BLaER1 treated with 17β-estradiol and CSF1 and Interleukin-3, amounts not matched to agents 10 nM and 100 nM (cell line): ENCODE results near the gene TRNP1.

Experiments
- H3K27ac ChIP-seq, 11 experiments: shearing (Covaris generic); formaldehyde crosslinking; 2 replicates each; pipeline ENCODE4 v1.8.1; 2022
- H3K27me3 ChIP-seq, 11 experiments: shearing (Covaris generic); formaldehyde crosslinking; 2 replicates each; pipeline ENCODE4 v1.8.1; 2022
- H3K36me3 ChIP-seq, 11 experiments: shearing (Covaris generic); formaldehyde crosslinking; 2 replicates each; pipeline ENCODE4 v1.8.1; 2022
- H3K4me1 ChIP-seq, 10 experiments: shearing (Covaris generic); formaldehyde crosslinking; 2 replicates each; pipeline ENCODE4 v1.8.1; 2022
- H3K4me2 ChIP-seq, 11 experiments: shearing (Covaris generic); formaldehyde crosslinking; 2 replicates each; pipeline ENCODE4 v1.8.1; 2022
- H3K4me3 ChIP-seq, 10 experiments: shearing (Covaris generic); formaldehyde crosslinking; 2 replicates each; pipeline ENCODE4 v1.8.1; 2022
- H3K9ac ChIP-seq, 11 experiments: shearing (Covaris generic); formaldehyde crosslinking; 2 replicates each; pipeline ENCODE4 v1.8.1; 2022
- H3K9me3 ChIP-seq, 11 experiments: shearing (Covaris generic); formaldehyde crosslinking; replicated peaks in 1 of 11; 2 replicates each; pipeline ENCODE4 v1.8.1; 2022
- H4K20me1 ChIP-seq, 11 experiments: shearing (Covaris generic); formaldehyde crosslinking; 2 replicates each; pipeline ENCODE4 v1.8.1; 2022
- Cebpa-rat ChIP-seq, 11 experiments: shearing (Covaris generic); IDR thresholded peaks; 2 replicates each; pipeline ENCODE4 v1.8.1; 2022

TRNP1 gene

DNA sequence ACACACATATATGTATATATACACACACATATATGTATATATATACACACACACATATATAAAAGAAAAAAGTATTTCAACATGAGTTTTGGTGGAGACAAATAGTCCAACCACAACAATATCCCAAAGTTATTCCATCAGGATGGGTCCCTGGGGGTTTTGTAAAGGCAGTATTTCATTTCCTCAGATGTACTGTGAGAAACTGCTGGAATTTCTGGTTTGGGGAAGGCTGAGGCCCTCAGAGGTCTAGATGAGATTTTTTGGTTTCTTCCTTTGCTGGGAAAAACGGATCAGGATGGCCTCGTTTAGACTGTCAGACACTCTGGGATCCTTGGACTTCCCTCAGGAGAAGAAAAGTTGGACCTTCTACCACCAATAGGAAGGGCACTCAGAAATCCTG is 55.6 kb downstream of the TRNP1 start:
- no peaks in the 10 kb centered on the region for H4K20me1 ChIP-seq
- no peak overlapping the region for H3K9ac ChIP-seq
- no peak overlapping the region for H3K4me3 ChIP-seq
- no peak overlapping the region for H3K4me2 ChIP-seq
- no peaks in the 10 kb centered on the region for H3K27me3 ChIP-seq
- H3K27ac ChIP-seq = no peak overlapping the region
- H3K9me3 ChIP-seq = no peaks in the 10 kb centered on the region
- no peaks in the 10 kb centered on the region for H3K36me3 ChIP-seq
- TF ChIP-seq Cebpa-rat (IDR thresholded peaks at IDR 0.05) = no peak
- H3K4me1 ChIP-seq = peaks cover 7 to 19% (median 13%) of the 10 kb centered on the region in 10 experiments

DNA sequence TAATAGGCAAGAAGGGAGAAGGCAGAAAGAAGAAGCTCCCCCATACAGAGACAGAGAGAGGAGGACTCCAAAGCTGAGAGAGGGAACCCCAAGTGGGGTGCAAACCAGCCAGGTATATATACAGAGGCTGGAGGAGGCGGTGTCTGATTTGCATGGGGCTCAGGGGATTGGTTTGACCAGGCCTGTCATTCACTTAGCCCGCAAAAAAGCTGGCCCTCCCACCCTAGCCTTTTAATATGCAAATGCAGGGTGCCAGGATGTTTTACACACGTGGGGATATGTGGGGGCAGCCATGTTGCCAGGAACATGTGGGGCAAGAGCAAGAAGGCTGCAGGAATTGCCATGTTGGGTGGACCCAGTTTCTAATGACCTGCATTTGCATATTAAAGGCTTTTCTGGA is 56.1 kb downstream of the TRNP1 start:
- no peaks in the 10 kb centered on the region for H4K20me1 ChIP-seq
- no peak for TF ChIP-seq Cebpa-rat (IDR thresholded peaks at IDR 0.05)
- no peaks in the 10 kb centered on the region for H3K9me3 ChIP-seq
- no peaks in the 10 kb centered on the region for H3K36me3 ChIP-seq
- H3K9ac ChIP-seq = no peak overlapping the region
- no peak overlapping the region for H3K4me3 ChIP-seq
- peaks cover 7 to 17% (median 12%) of the 10 kb centered on the region in 10 experiments for H3K4me1 ChIP-seq
- no peak overlapping the region for H3K4me2 ChIP-seq
- no peak overlapping the region for H3K27ac ChIP-seq
- H3K27me3 ChIP-seq = no peaks in the 10 kb centered on the region
